CD4-positive, alpha-beta T cell treated with Interleukin-4 for 1 hour (primary cell): Measurements from ENCODE around the gene GPHB5.
"Not testable (repeated sequence)": the region's sequence is repeated elsewhere in the genome, so short reads cannot be mapped to it uniquely, and the experiment has no call there.

Source experiments
- DNase-seq, 2 donors: peaks; one replicate each; pipeline ENCODE4 v3.0.0-alpha.2; 2020 to 2022

The GPHB5 gene, protein sequence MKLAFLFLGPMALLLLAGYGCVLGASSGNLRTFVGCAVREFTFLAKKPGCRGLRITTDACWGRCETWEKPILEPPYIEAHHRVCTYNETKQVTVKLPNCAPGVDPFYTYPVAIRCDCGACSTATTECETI

DNA sequence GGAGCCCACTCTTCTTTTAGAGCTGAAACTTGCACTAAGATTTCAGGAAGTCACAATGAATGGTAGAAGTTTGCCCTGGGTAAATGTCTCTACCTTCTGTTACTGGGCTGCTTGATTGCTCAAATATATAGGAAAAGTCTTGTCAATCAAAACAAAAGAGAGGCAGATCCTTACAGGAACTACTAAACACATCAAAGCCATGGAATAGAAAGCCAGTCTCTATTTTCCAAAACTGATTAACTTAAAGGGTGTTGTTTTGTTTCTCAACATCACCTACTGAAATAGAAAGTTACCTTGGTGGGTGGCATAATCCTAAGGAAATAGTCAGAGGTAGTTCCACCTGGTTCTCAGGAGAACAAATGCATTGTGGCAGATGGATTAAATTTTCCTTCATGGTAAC, at the start of gene GPHB5:
TSS of gene GPHB5 (minus strand) at position 101 of the 400 bp plus-strand sequence. CDS start 1,086 bp downstream, outside the sequence.
- no peak for DNase-seq

DNA sequence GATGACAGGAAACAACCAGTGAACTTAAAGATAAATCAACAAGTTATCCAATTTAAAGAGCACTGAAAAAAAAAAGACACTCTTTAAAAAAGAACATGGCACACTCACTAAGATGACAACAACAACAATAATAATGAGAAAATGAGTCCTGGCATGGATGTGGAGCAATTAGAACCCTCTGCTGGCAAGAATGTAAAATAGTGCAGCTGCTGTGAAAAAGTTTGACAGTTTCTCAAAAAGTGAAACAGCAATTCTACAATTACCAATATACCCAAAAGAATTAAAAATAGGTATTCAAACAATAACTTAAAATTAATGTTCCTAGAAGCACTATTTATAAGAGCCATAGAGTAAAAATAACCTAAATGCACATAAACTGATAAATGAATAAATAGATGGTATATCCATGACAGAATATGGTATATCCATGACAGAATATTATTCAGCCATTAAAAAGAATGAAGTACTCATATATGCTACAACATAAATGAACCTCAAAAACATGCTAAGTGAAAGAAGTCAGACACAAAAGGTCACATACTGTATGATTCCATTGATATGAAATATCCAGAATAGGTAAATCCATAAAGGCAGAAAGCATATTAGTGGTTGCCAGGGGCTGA, 49.1 kb upstream of the GPHB5 start:
- no peak for DNase-seq

DNA sequence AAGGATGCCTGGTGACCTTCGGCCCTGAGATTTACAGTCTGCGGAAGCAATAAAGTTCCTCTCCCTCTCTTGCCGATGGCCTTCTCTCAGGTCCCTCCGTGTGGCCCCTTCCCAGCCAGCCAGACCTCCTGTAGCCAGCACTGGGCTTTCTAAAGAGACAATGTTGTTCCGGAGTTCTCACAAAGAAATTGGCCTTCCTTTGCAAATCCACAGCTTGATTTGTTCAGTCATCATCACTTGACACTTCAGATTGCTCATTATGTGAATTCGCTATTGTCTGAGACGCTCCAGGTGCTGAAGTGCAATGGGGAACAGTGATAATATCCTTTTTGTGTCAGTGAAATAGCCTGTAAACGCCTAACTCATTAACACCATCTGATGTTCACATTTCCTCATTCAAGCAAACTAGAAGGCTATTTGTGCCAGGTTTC, 43.7 kb upstream of the GPHB5 start:
- no peak for DNase-seq

DNA sequence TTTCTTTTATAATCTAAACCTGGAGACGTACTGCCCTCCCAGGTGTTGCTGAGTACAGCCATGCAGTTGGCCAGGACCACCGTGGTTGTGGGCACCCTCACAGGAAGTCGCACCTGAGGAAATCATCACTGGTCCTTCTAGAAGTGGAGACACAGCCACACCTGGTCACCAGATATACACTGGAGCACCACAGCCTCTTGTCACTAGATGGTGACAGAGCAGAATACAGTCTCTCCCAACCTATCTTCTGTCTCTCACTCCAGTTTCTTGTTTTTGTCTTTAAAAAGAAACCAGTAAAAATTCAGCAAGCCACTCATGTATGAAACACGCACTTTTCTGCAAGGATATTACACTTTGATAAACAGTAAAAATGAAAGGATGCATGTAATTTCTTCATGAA, 43.1 kb upstream of the GPHB5 start:
- DNase-seq: no peak

DNA sequence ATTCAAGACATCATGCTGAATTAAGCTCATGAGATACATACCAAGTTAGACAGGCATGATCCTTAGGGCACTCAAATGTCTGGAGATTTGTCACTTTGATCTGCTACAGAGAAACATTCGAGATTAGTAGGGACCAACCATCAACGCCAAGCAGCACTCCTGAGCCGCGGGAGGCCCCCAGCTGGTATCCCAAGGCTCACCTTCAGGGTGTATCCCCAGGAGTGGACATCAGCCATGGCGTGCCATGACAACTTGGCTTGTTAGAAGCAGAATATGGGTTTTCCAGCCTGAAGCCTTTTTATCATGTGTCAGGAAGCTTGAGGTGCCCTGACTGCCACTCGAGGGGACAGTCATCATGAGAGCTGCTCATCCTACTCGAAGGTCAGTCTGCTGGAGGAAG, 39.1 kb upstream of the GPHB5 start:
- DNase-seq: no peak

DNA sequence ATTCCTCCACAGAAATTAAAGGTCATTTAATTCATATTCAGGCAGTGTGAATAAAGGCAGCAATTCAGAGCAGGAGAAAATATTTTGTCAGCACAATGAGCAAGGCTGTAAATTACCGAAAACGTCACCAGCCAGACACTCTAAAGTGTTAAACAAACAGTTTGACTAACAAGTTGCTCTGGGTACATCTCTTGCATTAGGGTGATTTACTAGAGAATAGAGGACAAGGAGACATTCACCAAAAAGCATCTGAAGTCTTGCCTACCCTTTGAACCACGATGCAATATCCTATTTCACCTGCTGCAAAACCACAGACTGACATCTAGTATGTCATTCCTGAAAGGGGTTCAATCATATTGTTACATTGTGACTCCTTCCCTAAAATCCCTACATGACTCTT, 27.1 kb upstream of the GPHB5 start:
- DNase-seq: no peak

DNA sequence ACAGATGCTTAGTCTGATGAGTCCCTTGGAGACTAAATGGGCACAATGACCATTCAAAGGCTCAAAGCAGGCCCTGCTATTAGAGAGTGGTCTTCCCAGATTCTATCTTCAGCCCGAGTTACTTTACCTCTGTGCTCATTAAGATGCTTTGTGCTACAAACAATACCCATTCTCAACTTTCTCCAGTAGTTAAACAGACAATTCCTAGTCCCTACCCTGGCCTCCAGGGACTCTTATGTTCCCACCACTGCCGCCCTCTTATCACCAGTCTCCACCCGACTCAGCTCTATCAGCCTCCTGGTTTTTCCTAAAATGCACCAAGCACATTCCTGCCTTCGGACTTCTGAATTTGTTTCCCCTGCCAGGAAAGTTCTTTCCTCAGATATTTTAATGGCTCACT, 25.6 kb upstream of the GPHB5 start:
- DNase-seq: no peak

DNA sequence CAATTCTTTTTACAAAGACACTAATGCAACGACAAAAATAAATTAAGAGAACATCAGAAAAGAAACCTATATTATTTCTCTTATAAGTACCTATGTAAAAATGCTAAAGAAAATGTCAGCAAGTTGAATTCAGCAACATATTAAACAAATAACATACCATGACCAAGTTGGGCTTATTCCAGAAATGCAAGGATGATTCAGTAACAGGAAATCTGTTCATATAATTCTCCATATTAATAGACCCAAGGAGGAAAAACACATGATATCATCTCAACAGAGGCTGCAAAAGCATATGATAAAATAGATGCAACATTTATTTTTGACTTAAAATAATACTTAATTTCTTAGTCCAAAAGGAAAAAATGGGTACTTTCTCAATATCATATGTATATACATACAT, 25.1 kb upstream of the GPHB5 start:
- DNase-seq: no peak

DNA sequence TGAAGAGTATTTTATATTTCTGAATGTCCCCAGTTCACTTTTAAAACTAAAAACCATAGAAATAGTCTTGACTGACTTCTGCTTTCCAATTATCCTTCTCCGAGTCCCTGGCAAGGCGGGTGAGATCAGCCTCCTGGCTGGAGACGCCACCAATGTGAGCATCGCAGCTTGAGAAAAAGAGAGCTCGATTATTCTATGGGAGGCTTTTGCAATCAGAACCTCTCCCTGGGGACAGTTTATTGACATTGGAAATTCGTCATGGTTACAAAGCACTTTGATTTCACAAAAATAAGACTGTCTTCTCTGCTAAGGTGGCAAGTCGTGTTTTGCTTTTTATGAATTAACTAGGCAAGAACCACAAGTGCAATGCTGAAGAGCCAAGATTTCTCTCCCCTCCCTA, 23.6 kb upstream of the GPHB5 start:
- DNase-seq: no peak

DNA sequence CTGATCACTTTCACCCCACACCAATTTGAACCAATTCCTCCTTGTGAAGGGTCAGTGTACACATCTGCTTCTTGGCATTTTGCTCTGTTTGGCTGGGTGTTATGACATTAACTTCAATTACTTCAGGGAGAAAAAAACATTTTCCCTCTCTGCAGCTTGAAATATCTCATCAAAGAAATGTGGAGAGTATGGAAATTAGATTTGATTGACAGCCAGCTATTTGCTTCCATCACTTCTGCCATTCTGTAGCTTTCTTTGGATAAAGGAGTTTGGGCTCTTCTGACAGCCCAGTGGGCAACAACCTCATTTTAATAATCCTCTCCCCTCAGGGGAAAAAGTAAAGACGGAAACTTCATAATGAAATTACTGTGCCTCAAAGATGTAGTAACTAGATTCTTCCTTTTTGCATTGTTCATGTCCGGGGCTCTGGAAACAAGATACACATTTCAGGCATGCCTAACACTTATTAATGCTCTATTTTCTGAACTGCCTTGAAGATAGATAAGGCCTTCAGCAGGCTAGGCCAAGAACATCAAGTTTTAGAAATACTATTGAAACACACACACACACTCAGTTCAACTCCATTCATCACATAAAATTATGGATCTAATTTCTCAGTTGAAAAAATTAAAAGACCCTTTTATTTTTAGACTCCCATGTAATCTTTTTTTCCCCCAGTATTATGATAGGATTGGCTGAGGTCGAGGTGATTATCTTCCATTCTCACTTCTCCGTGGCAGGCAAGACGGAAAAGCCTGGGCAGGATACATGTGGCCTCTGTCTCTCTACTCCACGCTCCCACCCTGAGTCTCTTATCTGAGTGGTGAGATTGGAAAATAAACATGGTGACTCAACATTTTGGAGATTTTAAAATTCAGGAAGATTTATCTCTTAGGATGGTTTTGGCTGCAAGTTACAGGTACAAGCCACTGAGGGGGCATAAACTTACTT, 10.3 kb upstream of the GPHB5 start:
- no peak for DNase-seq

DNA sequence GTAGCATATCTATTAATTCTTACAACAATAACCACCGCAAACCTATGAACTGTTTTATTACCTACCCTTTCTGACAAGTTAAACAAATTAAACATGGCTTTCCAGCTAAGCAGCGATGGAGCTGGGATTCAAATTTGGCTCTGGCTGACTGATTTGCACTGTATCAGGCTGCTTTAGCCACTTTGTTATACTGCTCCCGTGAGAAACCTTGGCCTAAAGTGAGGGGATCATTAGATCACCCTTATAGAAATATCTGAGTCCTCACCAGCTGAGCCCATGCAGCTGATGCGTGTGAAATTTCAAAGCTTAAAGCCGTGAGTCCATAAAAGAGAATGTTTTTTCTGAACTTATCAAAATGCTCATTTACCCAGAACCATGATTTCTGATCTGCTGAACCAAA, 8.1 kb upstream of the GPHB5 start:
- no peak for DNase-seq

DNA sequence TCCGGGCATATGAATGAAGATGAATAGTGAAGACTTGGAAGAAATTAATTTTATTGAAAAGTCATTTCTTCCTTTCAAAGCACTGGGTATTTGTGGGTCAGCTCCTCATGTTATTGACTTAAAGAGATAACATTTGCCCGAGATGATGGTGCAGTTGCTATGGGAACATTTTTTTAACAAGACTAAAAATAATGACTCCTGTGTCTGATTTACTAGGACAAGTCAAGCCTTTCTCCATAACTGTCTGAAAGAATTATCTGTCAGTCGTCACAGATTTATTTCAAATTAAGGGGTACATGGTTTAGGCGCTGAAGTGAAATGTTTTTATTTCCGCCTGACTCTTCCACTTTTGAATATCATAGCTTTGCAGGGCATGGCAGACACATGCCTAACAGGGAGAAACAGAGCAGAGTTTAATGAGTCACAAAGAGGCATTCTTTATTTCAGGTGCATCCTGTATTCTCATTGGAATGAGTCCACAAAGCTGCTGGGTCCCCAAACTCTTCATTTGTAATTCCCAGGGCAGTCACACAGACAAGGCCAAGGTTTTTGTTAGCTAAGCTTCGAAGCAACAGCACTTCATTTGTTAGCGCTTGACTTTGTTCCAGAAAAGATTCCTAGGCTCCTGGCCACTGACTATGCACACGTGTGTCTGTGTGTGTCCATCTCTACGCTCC, 4.3 kb upstream of the GPHB5 start:
- DNase-seq: no peak

DNA sequence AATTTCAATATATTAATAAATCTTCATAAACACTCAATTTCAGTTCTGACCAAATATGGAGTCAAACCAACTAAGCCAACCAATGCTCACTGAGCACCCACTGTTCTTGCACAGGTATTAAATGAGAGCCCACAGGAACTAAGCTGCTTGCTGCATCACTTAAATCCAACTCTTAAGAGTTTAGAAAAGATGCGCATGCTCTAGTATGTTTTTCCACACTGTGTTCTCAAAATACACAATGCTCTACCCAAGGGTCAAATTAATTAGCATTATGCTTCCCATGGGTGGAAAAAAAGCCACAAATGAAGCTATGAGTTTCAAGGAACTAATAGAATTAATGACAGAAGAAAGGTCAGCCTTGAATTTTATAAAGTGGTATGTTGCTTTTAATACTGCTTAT, 3.7 kb upstream of the GPHB5 start:
- DNase-seq: no peak

DNA sequence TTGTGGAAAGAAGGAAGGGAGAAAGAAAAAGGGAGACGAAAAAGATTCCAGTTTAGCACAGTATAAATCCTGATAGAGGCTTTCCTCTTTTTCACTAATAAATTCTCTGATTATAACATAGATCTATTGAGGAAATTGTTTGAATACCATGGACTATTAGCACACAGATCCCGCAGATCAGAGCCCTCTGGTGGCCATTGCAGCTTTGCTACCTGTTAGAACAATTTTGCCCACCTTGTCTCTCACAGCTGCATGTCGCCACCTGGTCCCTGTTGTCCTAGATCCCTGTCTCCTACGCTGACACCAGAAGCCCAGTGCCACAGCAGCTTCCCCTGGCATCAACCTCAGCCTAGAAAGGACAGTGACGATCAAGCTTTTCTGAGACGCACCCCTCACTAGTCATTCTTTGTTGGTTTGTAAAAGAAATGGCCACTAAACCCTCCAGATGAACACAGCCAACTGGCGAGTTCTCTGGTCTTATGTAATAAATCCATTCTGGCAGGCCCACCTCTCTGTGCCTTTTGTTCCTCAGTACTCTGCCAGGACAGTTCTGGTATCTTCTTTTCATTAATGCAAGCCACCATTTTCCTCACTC, 9.9 kb downstream of the GPHB5 start:
- DNase-seq: no peak

DNA sequence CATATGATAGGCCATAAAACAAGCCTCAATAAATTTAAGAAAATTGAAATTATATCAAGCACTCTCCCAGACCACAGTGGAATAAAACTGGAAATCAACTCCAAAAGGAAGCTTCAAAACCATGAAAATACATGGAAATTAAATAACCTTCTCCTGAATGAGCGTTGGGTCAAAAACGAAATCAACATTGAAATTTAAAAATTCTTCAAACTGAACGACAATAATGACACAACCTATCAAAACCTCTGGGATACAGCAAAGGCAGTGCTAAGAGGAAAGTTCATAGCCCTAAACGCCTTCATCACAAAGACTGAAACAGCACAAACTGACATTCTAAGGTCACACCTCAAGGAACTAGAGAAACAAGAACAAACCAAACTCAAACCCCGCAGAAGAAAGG, 14.3 kb downstream of the GPHB5 start:
- DNase-seq: not testable (repeated sequence)

DNA sequence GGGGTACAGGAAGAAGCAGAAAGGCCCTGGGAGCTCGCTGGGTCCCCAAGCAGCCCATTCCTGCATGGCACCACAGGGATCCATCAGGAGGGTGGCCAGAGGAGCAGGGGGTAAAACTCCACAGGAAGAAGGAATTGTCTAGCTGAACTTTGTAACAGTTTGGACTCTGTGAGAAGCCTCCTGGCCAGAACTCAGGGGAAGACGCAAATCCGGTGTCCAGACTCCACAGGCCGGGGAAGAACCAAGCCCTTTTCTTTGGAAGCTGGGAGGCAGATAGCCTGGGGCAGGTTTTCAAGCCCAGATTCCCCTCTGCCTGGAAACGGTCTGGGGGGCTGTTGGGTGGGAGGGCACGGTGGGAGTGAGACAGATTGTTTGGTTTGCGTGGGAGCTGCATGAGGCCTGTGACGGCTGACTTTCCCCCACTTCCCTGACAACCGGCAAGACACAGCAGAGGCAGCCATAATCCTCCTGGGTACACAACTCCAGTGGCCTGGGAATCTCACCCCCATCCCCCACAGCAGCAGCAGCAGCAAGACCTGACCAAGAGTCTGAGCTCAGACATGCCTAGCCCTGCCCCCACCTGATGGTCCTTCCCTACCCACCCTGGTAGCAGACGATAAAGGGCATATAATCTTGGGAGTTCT, 16.7 kb downstream of the GPHB5 start:
- DNase-seq: no peak

DNA sequence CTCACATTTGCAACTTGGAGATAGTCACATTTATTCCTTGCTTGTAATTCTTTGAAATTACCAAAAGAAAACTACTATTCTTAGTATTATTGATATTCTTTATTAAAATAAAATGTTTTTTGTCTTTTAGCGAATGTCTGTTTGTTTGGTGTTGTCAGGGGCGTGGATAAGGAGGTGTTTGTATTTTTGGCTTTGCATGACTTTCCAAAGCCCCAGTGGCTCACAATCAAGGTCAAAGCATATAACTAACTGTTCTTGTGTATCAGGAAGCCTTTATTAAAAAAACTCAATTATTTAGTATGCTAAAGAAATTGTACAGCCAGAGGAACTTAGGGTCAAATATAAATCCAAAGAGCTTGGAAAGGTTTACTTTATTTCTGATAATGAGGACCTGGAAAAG, 17.9 kb downstream of the GPHB5 start:
- no peak for DNase-seq

DNA sequence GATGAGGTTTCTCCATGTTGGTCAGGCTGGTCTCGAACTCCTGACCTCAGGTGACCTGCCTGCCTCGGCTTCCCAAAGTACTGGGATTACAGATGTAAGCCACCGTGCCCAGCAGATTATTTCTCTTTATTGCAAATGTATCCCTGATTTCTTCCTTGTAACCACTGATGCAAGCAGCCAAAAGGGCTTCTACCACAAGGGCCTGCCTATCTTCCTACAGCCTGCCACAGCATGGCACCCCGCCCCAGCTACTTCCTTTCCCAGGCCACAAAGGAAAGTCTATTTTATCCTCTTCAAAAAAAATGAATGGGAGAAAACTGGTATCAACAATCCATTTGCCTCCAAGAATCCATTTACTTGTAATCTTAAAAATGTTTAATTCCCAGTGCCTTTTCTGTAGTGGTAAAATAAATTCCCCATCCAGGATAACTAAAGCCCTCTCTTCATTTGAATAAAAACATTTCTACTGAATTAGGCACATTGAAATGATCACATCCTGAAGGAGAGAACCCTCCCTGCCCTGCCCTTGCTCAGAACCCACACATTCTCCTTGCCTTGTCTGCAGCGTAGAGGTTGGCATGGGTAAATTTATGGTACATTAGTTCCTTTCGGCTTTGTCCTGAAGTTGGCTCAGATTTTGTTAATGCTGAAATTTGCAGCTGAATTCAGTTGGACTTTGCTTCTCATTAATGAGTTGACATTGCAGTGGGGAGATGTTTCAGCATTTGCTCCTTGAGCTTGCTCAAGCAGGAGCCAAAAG, 19.2 kb downstream of the GPHB5 start:
- DNase-seq: no peak

DNA sequence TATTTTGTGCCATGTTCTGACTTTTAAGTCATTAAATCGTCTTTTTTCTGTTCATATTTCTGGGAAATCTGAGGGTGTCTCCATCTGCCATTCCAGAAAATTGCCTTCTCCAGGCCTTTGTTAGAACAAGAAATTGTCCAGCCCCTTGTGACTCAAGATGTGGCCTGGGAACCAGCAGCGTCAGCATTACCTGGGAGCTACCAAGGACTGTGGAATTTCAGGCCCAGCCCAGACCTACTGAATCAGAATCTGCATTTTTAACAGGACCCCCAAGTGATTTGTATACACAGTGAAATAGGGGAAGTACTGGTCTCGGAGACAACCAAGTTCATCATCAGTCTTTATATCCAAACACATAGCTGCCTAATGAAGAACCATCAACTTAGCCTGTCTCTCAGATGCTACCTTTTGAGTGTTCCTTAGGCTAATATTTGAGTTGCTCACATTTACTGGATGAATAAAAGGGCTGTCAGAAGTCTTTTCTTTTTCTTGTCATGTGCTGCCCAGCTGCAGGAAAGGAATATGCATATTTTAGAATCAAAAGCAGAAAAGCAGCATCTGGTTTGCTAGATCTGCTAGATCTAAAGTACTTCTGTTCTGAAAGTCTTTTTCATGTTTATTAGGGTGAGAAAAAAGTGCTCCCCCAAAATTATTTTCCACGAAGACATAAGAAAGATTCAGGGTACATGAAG, 21.2 kb downstream of the GPHB5 start:
- DNase-seq: no peak

DNA sequence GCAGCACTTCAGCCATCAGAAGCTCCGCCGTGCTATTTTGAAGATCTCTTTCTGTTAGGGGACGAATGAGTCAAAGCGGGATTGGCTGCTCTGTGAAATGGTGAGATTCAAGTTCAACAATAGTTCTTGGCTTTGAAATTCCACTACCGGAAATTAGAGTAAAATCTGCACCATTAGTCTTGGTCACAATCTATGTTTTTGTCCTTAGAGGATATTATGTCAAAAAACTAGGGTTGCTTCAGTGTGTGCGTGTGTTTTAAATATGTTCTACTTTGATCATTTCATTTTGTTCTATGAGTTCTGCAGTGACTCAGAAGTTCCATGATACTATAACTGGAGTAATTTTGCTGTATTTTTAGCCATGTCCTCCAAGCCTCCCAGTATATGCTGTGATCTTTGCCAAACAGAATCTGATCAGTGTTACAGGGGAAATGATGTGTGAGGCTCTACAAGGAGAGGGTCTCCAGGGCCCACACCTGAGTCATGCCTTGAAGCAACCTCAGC, 22.6 kb downstream of the GPHB5 start:
- DNase-seq: no peak

DNA sequence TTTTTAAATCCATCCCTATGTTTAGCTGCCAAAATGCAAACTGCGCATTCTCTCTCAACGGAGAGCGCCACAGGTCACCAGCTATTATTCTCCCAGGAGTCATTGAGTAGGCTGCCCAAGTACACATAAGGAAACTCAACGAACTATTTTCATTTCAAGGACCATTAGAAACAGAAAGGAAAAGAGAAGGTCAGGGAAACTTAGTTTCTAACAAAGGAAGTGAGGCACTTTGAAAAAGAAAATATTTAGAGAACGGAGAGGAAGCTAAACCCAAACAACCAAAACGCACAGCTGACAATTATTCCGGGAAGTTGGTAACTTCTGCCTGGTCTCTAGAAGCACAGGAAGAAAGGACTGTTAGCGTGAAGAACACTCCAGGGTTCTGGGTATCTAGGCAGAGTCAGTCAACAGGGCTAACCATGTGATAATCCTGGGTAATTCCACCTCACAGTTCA, 23.5 kb downstream of the GPHB5 start:
- no peak for DNase-seq
